Right kidney (tissue), 1 donor: ENCODE measurements around the gene GRAMD4.

ENCODE experiments used
- DNase-seq: peaks from one replicate; pipeline ENCODE4 v3.0.0-alpha.2; 2016

GRAMD4 gene

DNA sequence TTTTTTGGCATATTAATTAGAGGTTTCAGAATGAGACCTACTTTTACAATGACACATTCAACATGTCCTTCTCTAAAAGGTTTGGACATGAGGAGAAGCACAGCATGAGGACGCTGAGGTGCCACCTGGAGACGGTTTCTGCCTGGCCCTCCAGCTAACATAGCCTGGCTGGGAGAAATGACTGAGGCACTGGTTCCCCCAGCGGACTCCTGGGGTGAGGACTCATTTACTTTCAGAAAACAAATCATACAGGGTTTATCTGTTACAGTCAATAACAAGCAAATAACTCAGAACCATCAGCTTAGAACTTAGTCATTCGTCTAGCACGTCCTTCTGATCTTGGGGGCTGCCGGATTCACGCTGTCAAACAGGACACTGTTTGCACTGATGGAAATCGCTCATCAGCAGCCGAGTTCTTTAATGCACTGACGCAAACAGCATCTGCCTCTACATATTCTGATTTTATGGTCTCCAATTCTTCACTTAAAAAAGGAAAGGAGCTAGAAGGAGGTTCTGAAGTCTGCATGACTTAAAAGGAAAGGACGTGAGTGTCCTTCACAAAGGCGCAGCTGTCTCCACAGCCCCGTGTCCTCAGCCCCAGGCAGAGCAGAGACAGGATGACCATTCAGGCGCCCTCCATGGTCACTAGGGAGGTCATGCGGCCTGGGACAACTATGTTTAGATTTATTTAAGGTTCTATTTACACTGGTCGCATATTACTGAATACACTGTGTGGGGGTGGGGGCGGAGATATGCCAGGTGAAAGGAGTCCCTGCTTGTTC, 73.6 kb downstream of the GRAMD4 start:
- no peak for DNase-seq

DNA sequence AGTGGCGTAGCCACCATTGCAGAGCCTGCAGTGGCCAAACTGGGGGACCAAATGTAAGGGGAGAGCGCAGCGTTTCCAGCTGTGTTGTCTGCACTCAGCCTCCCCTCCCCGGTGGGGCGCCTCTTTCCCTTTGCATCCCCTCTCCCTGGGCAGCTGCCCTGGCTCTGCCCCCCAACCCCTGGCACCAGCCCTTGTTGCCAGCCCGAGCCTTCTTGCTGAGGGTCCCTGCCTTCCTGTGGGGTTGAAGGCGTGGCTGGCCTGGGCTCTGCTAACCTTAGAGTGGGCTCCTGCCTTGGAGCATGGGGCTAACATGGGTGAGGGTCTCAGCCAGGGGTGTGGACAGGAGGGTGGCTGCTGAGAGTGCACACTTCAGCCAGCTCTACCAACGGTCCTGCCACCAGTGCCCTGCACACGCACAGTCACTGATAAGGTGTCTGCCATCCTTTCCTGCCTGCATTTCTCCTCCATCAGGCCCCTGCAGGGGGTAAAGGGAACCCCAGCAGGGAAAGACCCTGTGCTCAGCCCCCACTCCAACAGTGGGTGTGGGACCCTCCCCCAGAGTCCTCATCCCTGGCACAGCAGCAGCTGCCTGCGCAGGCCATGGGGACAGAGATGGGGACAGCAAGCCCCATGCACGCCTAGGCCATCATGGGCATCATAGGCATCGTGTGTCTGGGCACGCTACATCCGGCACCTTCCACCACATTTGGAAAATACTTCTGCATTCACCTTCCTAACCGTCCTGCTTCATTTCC, 74.4 kb downstream of the GRAMD4 start:
- no peak for DNase-seq

DNA sequence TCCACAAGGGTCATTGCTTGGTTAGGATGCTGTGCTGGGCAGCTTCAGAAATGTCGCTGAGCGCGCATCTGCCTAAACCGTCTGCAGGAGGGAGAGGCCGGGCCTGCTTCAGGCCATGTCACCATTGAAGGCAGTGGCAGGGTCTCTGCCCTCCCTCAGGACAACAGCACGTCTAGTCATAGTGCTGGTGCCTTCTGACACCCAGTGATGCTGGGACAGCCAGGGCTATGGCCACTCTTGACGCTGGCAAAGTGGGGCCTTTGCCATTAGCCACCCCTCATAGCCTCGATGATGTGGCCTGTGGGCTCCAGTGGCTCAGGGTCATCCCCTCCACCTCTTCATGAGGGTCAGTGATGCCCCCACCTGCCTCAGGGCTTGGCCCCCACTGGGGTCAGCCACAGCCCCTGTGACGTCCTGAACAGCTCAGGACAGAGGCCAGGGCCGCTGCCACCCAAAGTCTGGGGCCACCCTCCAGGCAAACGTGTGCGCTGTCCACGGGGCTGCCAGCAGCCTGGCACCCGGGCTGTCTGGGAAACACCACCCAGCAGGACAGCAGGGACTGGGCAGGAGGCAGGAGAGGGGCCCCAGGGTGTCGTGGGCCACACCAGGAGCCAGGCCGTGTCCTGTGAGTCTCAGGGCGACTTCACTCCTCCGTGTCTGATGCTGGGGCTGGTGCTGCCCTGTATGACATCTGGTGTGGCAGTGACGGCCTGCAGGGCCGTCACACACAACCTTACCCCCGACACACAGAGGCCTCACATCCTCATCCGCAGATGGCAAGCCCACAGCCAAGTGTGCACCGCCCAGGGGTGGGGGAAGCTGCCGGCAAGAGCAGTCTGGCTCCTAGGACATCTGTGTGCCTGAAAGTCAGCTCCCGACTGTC, 75.4 kb downstream of the GRAMD4 start:
- DNase-seq = no peak

DNA sequence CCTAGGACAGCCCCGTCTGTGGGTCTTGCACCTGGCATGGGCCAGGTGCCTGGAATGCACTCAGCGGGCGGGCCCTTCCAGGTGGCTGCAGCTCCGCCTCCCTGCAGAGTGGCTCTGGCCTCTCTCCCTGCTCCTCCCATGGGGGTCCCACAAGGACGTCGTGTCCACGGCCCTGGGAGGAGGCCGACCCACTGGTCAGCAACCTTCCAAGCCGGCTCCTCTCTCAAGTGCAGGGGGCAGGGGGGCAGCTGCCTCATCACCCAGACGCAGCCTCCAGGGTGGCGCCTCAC, 76.0 kb downstream of the GRAMD4 start:
- no peak for DNase-seq

DNA sequence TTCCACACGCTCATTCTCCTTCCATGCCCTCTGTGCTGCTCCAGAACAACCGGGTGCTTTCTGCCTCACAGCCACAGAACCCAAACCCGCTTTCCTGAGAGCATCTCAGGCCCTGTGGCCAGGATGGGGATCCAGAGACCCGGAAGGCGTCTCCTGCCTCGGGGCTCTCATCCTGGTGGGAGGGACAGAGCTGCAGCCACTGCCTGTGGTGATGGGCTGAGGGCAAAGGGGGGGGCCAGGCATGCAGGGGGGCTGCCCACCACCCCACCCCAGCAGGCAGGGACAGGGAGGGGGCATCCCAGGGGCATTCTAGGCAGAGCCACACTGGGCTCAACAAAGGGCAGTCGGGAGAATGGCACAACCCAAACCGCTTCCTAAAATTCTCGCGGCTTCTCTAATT, 76.4 kb downstream of the GRAMD4 start:
- no peak for DNase-seq

DNA sequence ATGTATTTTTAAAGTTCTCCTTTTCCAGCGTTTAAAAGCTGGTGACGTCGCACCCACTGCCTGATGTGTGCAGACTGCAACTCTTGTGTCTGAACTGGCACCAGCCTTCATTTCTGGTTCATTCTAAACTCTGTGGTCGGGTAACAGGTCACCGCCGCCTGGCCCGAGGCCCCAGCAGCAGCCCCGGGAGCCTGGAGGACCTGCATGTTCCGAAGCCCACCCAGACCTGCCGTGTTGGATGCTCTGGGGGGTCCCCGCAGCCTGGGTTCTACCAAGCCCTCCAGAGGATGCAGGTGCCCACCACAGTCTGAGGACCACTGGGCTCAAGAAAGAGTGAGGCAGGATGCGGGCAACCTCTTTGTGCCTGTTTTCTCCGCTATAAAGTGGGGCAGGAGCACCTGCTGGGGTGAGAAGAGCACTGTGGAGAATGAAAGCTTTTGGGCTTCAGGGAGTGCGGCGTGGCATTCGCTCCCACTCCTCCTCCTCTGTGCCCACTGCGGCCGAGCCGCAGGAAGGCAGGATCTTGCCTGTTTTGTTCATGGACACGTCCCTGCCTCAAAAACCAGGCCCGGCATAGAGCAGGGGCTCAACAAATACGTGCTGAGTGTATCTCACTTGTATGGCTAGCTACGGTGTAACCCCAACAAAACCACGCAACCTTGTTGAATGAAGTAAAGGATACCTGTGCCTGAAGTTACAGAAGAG, 77.8 kb downstream of the GRAMD4 start:
- no peak for DNase-seq

DNA sequence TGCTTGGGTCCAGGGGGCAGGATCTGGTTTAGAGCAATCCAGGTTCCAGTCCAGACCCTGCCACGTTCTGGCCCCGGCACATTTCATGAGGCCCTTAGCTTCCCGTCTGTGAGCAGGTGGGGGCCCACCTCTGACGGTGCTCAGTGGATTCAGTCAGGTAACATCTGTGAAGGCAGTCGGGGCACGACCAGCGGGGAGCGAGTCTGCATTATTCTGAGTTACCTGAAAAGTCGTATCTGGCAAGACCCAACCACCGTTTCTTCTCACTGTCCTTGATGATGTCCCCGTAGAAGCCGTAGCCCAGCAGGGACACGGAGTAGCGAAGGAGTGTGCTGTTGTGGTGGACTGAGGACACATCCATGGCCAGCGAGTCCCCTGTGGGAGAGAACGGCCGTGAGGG, 78.9 kb downstream of the GRAMD4 start:
- no peak for DNase-seq

DNA sequence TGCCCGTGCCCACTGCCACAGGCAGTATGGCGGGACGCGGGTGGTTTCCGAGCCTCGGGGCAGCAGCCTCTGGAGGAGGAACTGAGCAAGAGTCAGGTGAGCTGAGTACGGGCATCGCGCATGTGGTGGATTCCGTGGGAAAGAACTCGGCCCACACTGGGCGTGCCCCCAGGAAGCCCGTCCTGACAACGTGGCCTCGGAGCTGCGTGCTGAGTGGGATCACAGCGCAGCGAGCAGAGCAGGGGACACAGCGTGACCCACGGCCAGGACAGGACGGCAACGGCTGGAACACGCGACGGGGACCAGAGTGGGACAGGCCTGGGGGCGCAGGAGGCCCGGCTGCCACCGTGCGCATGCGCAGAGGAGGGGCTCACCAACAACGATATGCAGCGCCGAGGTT, 81.1 kb downstream of the GRAMD4 start:
- no peak for DNase-seq

DNA sequence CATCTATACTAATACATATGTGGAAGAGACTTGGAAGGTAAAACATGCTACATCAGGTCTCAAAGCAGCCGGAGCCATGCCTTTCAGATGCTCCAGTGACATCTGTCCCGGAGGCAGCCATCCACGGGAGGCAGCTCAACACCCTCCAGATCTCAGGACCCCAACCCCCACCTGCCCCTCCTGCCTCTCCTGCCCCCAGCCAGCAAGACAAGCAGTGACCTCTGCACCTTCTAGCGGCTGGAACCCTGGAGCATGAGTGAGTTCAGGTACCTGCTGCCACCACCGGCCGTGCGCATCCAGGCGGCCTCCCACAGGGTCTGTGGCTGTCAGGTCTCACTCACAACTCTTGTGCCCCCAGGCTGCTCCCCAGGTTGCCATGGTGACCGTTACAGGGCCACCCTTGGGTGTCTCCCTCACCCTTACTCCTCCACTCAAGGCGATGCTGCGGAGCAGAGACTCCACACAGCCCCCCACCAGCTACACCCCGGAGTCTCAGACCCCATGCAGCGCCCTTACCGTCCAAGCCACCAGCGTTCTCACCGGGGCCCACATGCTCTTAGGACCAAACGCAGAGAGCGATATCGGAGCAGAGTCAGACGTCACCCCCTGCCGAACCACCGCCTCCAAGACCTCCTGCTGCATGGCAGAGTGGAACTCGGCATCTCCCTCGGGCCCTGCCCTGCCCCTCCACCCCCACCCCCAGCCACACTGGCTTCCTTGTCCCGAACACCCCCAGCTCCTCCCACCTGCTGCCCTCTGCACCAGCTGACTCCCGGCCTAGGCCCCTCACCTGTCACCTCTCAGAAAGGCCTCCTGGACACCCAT, 83.2 kb downstream of the GRAMD4 start:
- no peak for DNase-seq

DNA sequence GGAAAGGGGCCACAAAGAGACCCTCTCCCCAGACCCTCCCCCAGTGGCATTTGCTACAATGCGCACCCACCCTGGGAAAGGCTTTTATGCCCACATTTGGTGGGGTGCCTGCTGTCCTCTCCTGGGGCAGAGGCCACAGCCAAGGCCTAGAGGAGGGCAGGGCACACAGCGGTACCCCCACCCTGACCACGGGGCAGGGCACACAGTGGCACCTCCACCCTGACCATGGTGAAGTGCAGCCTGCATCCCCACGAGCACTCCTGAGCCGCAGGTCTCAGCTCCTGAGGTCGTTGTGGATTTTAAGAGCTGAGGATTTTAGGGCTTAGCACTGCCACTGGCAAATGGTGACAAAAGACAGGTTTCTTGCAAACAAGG, 83.8 kb downstream of the GRAMD4 start:
- DNase-seq = no peak

DNA sequence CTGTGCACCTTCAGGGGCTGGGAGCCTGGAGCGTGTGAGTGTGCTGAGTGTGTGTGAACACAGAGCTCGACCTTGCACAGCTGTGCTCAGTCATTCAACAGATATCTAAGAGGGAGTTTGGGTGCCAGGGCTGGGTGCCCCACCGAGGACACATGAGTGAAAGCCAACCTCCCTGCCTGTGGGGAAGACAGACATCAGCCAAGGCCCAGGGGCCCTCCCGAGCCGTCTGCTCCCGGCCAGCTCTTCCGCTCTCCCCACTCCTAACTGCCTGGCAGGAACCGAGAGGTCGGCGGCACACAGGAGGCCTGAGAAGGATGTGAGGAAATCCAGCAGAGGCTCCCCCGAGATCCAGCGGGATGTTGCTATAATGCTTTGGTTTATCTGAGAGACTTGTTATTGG, 85.9 kb downstream of the GRAMD4 start:
- DNase-seq = no peak

DNA sequence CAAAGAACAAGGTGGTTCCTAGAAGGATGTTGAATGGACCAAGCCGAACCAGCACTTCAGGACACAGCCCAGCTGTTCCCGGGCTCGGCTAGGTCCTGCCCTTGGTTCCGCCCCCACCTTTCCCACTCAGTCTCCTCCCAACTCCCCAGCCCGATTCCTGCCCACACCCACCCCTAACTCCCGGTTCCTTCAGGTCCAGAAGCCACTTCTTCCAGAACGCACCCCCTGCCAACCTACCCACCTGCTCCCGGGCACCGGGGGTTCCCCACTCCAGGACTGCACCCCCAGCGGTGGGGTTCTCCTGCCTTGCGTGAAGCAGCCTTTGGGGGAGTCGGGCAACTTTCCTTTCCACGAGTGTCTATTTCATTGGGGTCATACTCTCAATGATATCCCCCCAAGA, 87.1 kb downstream of the GRAMD4 start:
- DNase-seq = no peak

DNA sequence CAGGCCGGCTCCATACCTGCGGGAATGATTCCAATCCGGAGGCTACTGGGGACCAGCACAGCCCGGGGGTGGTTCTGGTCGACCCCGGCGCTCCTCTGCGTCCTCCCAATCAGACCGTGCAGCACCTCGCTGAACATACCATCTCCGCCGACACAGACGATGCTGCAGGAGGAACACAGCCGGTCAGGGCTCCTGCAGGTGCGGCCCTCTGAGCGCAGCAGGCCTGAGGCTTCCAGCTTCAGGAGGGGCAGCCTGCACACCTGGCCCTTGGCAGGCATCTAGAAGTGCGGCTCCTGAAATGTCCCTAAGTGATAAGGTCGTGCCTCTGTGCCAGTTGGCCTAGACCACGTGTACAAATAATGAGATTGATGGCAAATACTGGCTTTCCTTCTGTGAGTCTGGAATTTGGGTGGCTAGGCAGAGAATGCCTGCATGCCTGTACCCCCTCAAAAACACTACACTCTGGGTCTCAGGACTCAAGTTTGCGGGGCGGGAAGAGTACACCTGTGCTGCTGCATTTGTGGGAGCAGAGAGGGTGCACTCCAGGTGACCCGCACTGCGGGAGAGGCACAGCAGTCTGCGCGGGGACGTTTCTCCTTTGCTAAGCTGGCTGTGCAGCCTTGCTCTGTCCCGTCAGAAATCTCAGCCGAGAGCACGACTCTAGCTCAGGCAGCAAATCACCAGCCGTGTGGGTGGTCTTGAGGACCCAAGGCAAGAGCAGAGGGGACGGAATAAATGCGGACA, 87.8 kb downstream of the GRAMD4 start:
- no peak for DNase-seq

DNA sequence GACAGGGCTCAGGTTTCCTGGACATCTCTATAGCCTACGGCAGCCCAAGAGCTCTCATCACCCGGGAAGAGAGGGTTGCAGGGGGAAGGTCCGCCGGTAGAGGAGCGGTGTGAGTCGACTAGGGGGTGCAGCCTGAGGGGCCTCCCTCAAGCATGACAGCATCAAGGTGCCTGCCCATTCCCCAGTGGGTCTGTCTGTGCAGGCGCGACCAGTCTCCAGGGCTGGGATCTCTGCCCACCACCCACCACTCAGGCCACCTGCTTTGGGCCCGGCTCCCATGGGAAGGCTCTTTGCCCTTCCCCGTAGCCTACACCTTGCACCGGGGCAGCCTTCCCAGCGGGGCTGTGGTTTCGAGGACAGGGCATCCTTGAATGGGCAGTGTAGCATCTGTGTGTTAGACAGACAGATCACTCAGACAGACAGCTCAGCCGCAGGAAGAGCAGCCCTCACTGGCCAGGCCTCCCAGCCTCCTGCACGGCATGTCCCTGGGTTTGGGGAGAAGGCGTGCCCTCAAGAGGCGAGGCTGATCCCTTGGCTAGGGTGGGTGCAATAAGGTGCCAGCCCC, 88.7 kb downstream of the GRAMD4 start:
- no peak for DNase-seq

DNA sequence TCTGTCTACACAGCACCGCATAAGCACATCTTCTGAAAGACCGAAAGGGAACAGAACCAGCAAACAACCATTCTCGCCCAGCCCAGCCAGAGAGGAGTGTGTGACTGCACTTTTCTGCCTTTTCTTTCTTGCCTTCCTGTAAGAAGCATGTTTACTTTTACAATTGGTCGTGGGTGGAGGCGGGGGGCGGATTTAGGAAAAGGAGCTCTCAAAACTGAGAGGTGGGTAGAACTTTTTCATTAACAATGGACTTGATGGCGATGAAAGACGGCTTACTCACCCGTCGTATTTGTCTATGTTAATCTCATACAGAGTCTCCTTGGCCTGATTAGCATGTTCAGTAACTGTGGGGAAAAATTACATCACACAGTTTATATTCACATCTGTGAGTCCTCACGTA, 90.6 kb downstream of the GRAMD4 start:
- no peak for DNase-seq

DNA sequence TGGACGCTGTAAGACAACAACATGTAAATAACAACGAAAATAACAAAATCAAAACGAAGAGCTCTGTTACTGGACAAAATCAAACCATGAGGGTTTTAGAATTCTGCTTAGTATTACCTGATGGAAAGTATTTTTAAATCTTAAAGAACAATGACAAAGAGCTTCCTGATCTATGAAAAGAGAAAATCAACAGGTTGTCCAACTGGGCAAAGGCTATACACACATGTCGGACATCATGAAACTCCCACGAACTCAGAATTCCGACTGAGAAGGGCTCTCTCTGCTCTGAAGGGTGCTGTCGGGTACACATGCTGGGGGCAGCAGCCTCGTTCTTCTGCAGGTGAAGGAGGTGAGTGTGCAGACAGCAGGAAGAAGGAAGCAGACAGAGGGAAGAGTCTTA, 92.1 kb downstream of the GRAMD4 start:
- DNase-seq = no peak

DNA sequence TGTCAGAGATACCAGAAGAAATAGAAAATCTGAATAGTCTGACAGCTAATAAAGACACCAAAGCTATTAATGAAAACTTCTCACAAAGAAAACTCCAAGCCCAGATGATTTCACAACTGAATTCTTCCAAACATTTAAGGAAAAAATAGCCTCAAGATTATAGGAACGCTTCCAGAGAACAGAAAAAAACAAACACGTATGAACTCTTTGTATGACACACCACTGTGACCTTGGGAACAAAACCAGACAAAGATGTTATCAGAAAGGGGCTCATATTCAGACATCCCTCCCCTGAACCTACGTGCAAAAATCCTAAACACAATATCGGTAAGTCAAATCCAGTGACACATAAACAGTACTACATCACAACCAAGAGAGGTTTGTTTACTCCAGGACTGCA, 94.4 kb downstream of the GRAMD4 start:
- no peak for DNase-seq

DNA sequence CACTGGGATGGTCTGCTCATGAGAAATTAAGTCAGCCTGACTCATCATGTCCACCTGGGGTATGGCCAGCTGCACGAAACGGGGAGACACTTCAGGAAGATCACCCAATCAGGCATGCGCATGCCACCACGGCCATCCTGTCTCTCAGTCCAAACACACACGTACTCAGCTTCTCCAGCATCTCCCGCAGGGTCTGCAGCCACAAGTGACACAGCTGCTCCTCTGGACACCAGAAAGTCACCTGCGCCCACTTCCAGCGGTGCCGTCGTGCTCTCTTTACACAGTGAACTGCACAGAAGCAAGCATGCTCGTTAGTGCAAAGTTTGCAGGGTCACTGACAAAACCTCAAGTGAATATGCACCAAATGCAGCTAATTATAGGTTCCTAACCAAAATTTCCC, 99.7 kb downstream of the GRAMD4 start:
- DNase-seq = no peak

DNA sequence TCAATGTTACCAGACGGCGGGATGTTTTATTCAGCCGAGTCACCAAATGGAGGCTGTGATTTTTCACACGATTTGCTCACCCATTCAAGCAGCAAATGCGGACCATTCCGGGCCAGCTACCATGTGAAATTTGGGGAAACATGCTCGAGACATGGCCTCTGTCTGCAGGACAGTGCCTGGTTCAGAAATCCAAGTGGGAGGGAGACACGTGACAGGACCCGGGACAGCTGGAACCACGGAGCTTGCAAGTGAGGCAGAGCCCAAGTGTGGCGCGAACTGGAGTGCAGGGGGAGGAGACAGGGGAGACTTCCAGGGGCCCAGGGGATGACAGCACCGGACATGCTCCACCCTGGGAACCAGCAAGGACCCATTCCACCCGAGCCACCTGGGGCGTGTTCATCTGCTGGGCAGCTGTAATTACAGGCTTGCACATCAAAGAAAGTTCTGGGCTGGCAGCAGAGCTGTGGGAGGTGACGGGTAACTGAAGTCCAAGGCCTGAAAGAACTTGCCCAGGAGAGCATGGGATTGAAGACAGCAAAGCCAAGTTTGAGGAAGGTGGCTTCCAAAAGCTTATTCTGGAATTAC, 101.4 kb downstream of the GRAMD4 start:
- no peak for DNase-seq

DNA sequence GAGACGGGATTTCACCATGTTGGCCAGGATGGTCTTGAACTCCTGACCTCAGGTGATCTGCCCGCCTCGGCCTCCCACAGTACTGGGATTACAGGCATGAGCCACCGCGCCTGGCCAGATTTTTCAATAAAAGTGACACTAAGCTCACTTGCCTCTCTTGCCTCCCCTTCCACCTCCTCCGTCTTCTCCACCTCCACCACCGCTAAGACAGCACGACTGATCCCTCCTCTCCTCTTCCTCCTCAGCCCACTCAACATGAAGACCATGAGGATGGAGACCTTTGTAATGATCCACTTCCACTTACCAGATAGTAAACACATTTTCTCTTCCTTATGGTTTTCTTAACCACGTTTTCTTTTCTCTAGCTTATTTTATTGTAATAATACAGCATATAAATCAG, 103.7 kb downstream of the GRAMD4 start:
- DNase-seq = no peak
